Caco-2 (cell line): ENCODE measurements around the gene TLE6. TPM values are rescaled to one million over a fixed set of nuclear protein-coding genes. Genes with fewer than 3 reads are reported as not detected.
"Not testable (repeated sequence)": the region's sequence is repeated elsewhere in the genome, so short reads cannot be mapped to it uniquely, and the experiment has no call there.

Experiments used
- BruUV-seq: library from RNA; stranded (reverse); fragments of 400-500 nt; replicated peaks from 2 replicates; lab custom pipeline; 2021; lab: Mats Ljungman, UMichigan
- CTCF ChIA-PET: fragments of 300-600 bp; sonication (Branson Sonifier 250); formaldehyde crosslinking; loops from one replicate; lab custom pipeline; 2022; ENCODE audit warnings: antibody characterized with exemption; lab: Charles Lee
- POLR2A ChIA-PET: fragments of 300-600 bp; sonication (Branson Sonifier 250); formaldehyde crosslinking; loops from one replicate; lab custom pipeline; 2022; ENCODE audit warnings: antibody characterized with exemption; lab: Charles Lee
- DNase-seq, 2 experiments: peaks; one replicate each; pipeline versions ENCODE4 v3.0.0 to v3.0.0-alpha.2; 2020 to 2022
- H3K27me3 ChIP-seq: replicated peaks from 2 replicates; pipeline ENCODE4 v1.6.0; 2011; ENCODE audit warnings: low read length; ENCODE audit not compliant: control insufficient read depth, insufficient read depth
- H3K36me3 ChIP-seq: 2 replicates; pipeline ENCODE4 v1.5.1; 2011; ENCODE audit warnings: low read length; ENCODE audit not compliant: control insufficient read depth, insufficient read depth
- H3K4me1 ChIP-seq: fragments of 250-450 bp; sonication (Bioruptor Pico); 2 replicates; pipeline ENCODE4 v1.5.1; 2020; ENCODE audit warnings: mild to moderate bottlenecking
- H3K4me3 ChIP-seq: 2 replicates; pipeline ENCODE4 v1.5.1; 2011; ENCODE audit warnings: low read depth, mild to moderate bottlenecking, control low read depth, low read length
- H3K9me3 ChIP-seq: fragments of 250-450 bp; sonication (Bioruptor Pico); 2 replicates; pipeline ENCODE4 v1.5.1; 2020; ENCODE audit warnings: mild to moderate bottlenecking, moderate library complexity
- H3K27ac Mint-ChIP-seq: one replicate; pipeline ENCODE4 v1.8.0; 2022; ENCODE audit warnings: mixed read lengths; ENCODE audit not compliant: unreplicated experiment
- H3K27me3 Mint-ChIP-seq: one replicate; pipeline ENCODE4 v1.8.0; 2022; ENCODE audit warnings: mixed read lengths; ENCODE audit not compliant: insufficient read depth, unreplicated experiment
- H3K36me3 Mint-ChIP-seq: one replicate; pipeline ENCODE4 v1.8.0; 2022; ENCODE audit warnings: mild to moderate bottlenecking, mixed read lengths; ENCODE audit not compliant: insufficient read depth, unreplicated experiment
- H3K4me1 Mint-ChIP-seq: one replicate; pipeline ENCODE4 v1.8.0; 2022; ENCODE audit warnings: low read depth, mixed read lengths; ENCODE audit not compliant: unreplicated experiment
- H3K4me3 Mint-ChIP-seq: one replicate; pipeline ENCODE4 v1.8.0; 2022; ENCODE audit warnings: mild to moderate bottlenecking, moderate library complexity, mixed read lengths; ENCODE audit not compliant: unreplicated experiment
- H3K9me3 Mint-ChIP-seq: one replicate; pipeline ENCODE4 v1.8.0; 2022; ENCODE audit warnings: mixed read lengths; ENCODE audit not compliant: unreplicated experiment
- intact Hi-C: fragments of 100-400 bp; cut with micrococcal nuclease; formaldehyde crosslinking; loops from one replicate; pipeline ENCODE4 v1.10.0; 2022; ENCODE audit not compliant: unreplicated experiment
- total RNA-seq: library from RNA; stranded (reverse); gene quantifications from 2 replicates; pipeline ENCODE4 v1.2.3, GENCODE V29; 2022
- TF ChIP-seq, protein P1 (sequence below), 2 experiments: fragments of 200-600 bp in 1 of 2; IDR thresholded peaks; 1 replicate in 1 of 2; 2 replicates in 1 of 2; pipeline versions ENCODE4 v1.5.1 to v1.8.0; 2011 to 2022; ENCODE audit warnings: antibody characterized with exemption in 1 of 2, control low read depth in 1 of 2, inconsistent platforms in 1 of 2, low read depth in 1 of 2, low read length in 1 of 2, mild to moderate bottlenecking in 1 of 2, moderate library complexity in 1 of 2; ENCODE audit not compliant: insufficient read depth in 1 of 2, severe bottlenecking in 1 of 2, unreplicated experiment in 1 of 2

The TLE6 gene
- total RNA-seq, 1 experiment from 2014 or later: 1.4 TPM

DNA sequence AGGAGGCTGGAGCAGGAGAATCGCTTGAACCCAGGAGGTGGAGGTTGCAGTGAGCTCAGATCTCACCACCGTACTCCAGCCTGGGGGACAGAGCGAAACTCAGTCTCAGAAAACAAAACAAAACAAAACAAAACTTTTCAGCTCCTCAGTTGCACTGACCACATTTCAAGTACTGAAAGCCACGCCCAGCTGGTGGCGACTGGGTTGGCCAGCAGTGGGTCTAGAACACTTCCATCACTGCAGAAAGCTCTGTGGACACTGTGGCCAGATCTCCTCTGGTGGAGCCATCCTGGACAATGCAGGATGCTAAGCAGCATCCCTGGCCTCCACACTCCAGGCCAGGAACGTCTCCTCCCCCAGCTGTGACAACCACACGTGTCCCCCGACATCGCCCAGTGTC is 30.6 kb downstream of the TLE6 start:
- Histone ChIP-seq H3K4me1 (no peaks in the 10 kb centered on the region), H3K36me3 (peaks cover 2% of the 10 kb centered on the region; the same call in 1 of the 2 replicates), H3K9me3 (no peaks in the 10 kb centered on the region), H3K27me3 (no peaks in the 10 kb centered on the region), H3K4me3 (no peak overlapping the region)
- ChIA-PET POLR2A (no interaction called here), CTCF (no interaction called here)
- Mint-ChIP-seq H3K4me3 (no peak overlapping the region), H3K4me1 (no peaks in the 10 kb centered on the region), H3K27me3 (no peaks in the 10 kb centered on the region), H3K36me3 (no peaks in the 10 kb centered on the region), H3K9me3 (no peaks in the 10 kb centered on the region), H3K27ac (no peak overlapping the region)
- intact Hi-C loops: no loop called here
- TF ChIP-seq, protein P1, sequence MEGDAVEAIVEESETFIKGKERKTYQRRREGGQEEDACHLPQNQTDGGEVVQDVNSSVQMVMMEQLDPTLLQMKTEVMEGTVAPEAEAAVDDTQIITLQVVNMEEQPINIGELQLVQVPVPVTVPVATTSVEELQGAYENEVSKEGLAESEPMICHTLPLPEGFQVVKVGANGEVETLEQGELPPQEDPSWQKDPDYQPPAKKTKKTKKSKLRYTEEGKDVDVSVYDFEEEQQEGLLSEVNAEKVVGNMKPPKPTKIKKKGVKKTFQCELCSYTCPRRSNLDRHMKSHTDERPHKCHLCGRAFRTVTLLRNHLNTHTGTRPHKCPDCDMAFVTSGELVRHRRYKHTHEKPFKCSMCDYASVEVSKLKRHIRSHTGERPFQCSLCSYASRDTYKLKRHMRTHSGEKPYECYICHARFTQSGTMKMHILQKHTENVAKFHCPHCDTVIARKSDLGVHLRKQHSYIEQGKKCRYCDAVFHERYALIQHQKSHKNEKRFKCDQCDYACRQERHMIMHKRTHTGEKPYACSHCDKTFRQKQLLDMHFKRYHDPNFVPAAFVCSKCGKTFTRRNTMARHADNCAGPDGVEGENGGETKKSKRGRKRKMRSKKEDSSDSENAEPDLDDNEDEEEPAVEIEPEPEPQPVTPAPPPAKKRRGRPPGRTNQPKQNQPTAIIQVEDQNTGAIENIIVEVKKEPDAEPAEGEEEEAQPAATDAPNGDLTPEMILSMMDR (IDR thresholded peaks at IDR 0.05; ENCODE audit: insufficient read depth in 1 of 2, low read depth in 1 of 2, low read length in 1 of 2, severe bottlenecking in 1 of 2, unreplicated experiment in 1 of 2): no peak
- no TSS peak for BruUV-seq
- DNase-seq: no peak

DNA sequence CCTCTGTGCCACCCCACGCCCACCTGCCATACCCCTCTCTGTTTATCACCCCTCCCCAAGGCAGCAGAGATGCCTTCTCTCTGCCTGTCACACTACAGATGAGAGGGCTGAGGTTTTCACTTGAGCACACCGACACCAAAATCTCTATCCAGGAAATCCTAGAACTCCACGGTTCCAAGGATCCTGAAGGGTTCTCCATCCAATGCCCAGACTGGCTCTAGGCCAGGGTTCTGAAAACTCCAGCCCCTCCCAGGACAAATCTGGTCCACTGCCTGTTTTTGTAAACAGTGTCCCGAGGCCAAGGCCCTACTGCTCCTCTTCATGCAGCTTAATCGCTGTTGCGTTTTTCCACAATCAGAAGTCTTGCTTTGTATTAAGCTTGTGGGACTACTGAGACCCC is 31.6 kb downstream of the TLE6 start:
- H3K9me3 ChIP-seq: no peaks in the 10 kb centered on the region
- POLR2A ChIA-PET: no interaction called here
- TF ChIP-seq, protein P1 (IDR thresholded peaks at IDR 0.05; ENCODE audit: insufficient read depth in 1 of 2, low read depth in 1 of 2, low read length in 1 of 2, severe bottlenecking in 1 of 2, unreplicated experiment in 1 of 2): no peak
- no peaks in the 10 kb centered on the region for H3K4me1 ChIP-seq
- no peak overlapping the region for H3K4me3 ChIP-seq
- CTCF ChIA-PET: no interaction called here
- Mint-ChIP-seq H3K9me3 (no peaks in the 10 kb centered on the region), H3K27ac (no peak overlapping the region), H3K27me3 (no peaks in the 10 kb centered on the region), H3K4me3 (no peak overlapping the region), H3K4me1 (no peaks in the 10 kb centered on the region), H3K36me3 (no peaks in the 10 kb centered on the region)
- DNase-seq: no peak
- H3K27me3 ChIP-seq: no peaks in the 10 kb centered on the region
- no TSS peak for BruUV-seq
- H3K36me3 ChIP-seq: peaks cover 2% of the 10 kb centered on the region; the same call in 1 of the 2 replicates
- intact Hi-C loops: no loop called here

DNA sequence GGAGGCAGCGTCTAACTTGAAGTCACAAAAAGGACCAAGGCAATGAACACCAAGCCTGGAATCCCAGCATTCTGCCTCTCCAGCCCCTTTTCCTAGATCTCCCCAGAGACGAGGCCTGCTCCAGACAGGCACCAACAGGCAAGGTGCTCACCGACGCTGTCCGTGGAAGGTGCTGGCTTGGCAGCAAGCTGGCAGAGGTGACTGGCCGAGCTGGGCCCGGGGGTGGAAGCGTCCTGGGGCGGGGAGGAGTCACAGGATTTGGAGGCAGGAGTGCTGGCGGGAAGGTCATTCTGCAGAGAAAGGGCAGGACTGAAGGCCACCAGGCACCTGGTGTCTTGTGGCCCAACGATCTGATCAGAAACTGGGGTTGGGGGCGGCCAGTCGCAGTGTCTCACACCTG is 33.5 kb downstream of the TLE6 start:
- POLR2A ChIA-PET: no interaction called here
- Histone ChIP-seq H3K4me1 (no peaks in the 10 kb centered on the region), H3K36me3 (peaks cover 2% of the 10 kb centered on the region; the same call in 1 of the 2 replicates), H3K27me3 (no peaks in the 10 kb centered on the region), H3K9me3 (no peaks in the 10 kb centered on the region), H3K4me3 (no peak overlapping the region)
- BruUV-seq: no TSS peak
- Mint-ChIP-seq H3K9me3 (no peaks in the 10 kb centered on the region), H3K27me3 (no peaks in the 10 kb centered on the region), H3K36me3 (no peaks in the 10 kb centered on the region), H3K4me3 (no peak overlapping the region), H3K27ac (no peak overlapping the region), H3K4me1 (no peaks in the 10 kb centered on the region)
- DNase-seq: no peak
- intact Hi-C loops: no loop called here
- CTCF ChIA-PET: interaction anchor here (0.6 kb wide), 1 partner anchor 48 kb away, joined by 4 read pairs; no protein-coding TSS in a partner anchor
- TF ChIP-seq, protein P1 (IDR thresholded peaks at IDR 0.05; ENCODE audit: insufficient read depth in 1 of 2, low read depth in 1 of 2, low read length in 1 of 2, severe bottlenecking in 1 of 2, unreplicated experiment in 1 of 2): no peak

DNA sequence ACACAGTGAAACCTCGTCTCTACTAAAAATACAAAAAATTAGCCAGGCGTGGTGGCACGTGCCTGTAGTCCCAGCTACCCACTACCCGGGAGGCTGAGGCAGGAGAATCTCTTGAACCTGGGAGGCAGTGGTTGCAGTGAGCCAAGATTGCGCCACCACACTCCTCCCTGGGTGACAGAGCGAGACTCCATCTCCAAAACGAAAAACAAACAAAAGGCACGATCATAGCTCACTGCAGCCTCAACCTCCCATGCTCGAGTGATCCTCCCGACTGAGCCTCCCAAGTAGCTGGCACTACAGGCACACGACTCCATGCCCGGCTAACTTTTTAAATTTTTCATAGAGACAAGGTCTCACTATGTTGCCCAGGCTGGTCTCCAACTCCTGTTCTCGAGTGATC is 34.7 kb downstream of the TLE6 start:
- intact Hi-C loops, H3K27me3 Mint-ChIP-seq, H3K9me3 Mint-ChIP-seq, H3K4me3 Mint-ChIP-seq, H3K4me1 ChIP-seq, H3K36me3 ChIP-seq, CTCF ChIA-PET, H3K36me3 Mint-ChIP-seq, BruUV-seq, H3K4me1 Mint-ChIP-seq, H3K27me3 ChIP-seq, H3K27ac Mint-ChIP-seq, POLR2A ChIA-PET, DNase-seq, H3K9me3 ChIP-seq, H3K4me3 ChIP-seq: not testable (repeated sequence)
